ENCODE data around the gene SLC12A3.
"Not testable (repeated sequence)": the region's sequence is repeated elsewhere in the genome, so short reads cannot be mapped to it uniquely, and the experiment has no call there.

SLC12A3 gene

GRCh38 chr16:56868766-56869165 is 3.8 kb downstream of the SLC12A3 start:
- not testable (repeated sequence) for DNase-seq (ENCODE audit: low read depth)

DNA sequence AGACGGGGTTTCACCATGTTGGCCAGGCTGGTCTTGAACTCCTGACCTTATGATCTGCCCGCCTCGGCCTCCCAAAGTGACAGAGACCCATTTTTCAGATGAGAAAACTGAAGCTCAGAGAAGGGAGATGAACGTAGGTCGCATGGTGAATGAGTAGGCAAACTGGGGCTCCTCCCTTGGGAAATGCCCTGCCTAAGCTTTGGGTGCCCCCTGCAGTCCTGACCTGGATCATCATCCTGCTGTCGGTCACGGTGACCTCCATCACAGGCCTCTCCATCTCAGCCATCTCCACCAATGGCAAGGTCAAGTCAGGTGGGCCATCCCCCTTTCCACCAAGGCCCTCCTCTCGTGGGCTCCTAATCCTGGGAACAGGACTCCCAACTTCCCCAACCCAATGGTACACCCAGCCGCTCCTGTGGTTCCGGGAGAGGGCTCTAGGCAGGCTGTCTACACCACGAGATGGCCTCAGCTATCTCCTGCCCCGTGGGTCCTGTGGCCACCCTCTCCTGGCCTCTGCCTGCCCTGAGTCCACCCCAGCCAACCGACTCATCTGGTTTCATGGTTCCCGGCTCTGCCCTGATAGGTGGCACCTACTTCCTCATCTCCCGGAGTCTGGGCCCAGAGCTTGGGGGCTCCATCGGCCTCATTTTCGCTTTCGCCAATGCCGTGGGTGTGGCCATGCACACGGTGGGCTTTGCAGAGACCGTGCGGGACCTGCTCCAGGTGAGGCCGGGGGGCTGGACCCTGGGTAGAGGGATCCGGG is 4.7 kb downstream of the SLC12A3 start:
- DNase-seq (ENCODE audit: low read depth), result no peak

- DNase-seq (ENCODE audit: low read depth), result no peak
These were observed 5.4 kb downstream of the SLC12A3 start for GRCh38 chr16:56870276-56870888.

DNA sequence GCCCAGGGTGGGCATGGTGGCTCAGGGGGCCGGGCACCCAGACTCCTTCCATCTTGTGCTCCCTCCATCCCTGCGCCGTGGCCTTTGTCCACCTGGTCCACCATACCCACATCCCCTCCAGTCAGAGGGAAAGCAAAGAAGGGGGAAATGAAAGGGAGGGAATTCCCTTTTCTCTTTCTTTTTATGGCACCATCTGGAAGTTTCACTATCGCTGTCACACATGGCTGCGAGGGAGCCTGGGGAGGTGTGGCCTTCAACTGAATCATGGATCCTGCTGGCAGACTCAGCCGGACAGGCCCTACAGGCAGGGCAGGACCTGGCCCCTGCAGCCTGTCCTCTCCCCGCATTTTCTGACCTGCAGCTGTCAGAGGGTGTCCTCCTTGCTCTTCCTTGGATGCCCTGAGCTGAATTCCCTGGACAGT is 6.2 kb downstream of the SLC12A3 start:
- no peak for DNase-seq (ENCODE audit: low read depth)

DNA sequence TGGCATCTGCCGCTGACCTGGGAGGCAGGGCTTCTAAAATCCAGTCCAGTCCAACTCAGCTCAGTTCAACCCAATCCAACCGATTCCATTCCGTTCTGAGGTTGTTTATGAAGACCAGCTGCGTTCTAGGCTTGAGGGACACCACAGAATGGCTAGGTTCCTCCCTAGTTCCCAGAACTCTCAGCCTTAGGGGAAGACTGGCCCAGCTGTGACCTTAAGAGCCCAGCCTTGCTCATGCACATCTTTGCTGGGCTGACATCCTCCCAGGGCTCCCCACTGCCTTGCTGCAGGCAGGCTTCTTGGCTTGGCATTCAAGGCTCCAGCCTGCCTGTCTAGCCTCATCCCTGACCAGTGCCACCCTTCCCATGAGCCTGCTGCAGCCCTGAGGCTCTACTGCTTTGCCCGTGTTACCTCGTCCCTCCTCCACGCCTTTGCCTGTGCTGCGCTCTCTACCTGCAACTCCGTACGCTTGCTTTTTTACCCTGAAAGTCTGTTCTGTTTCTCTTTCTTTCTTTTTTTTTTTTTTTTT is 7.9 kb downstream of the SLC12A3 start:
- no peak for DNase-seq (ENCODE audit: low read depth)

DNA sequence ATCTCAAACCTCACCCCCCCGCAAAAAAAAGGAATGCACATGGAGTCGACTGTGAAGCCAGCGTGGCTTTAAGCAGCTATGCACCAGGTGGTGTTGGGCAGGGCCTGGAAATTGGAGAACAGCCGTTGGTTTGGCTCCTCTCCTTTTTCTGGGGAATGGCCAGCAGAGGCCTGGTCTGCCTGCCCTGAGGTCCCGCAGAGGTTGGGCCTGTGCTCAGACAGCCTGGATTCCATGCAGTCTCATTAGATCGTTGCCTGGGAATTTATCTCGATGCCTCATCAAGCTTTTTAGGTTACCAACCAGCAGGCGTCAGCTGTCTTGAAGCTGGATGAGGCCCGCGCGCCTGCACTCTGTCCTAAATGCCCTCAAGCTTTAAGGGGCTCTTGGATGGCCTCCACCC is 9.8 kb downstream of the SLC12A3 start:
- no peak for DNase-seq (ENCODE audit: low read depth)

GRCh38 chr16:56876048-56876447 is 11.0 kb downstream of the SLC12A3 start:
- no peak for DNase-seq (ENCODE audit: low read depth)

- no peak for DNase-seq (ENCODE audit: low read depth)
These were observed 12.6 kb downstream of the SLC12A3 start for GRCh38 chr16:56877486-56878182.

DNA sequence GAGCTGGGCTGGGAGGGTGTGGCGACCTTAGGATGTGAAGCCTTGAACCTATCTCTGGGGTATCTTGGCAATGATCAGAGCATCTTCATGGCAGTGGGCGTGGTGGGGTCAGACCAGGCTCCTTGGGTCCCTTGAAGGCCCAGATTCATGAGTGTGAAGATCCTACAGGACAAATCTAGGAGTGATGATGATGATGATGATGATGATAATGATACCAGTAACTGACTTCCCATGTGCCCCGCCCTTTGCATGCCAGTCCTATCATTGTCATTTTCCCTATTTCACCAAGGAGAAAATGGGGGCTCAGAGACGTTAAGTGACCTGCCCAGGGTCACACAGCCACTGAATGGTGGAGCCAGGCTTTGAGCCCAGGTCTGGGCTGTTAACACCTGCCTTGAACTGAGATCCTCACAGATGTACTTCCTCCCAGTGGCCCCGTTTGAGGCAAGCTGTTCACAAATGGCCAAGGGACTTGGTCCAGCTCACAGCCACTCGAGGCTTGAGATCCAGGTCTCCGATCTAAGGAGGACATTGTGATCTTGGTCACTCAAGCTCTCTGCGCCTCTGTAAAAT is 13.4 kb downstream of the SLC12A3 start:
- no peak for DNase-seq (ENCODE audit: low read depth)

DNA sequence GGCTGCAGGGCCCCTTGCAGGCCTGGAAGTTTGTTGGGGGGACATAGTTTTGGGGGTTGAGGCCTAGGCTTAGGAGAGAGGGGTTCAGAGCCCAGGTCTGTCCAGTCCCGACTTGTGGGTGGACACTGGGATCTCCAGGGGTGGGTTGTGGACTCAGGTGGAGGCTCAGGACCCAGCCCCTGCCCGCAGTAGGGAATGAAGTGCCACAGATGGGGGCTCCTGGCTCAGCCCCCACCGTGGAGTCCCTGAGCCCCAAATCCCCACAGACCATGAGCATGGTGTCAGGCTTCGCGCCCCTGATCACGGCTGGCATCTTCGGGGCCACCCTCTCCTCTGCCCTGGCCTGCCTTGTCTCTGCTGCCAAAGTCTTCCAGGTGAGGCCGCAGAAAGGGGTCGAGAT is 14.3 kb downstream of the SLC12A3 start:
- no peak for DNase-seq (ENCODE audit: low read depth)

DNA sequence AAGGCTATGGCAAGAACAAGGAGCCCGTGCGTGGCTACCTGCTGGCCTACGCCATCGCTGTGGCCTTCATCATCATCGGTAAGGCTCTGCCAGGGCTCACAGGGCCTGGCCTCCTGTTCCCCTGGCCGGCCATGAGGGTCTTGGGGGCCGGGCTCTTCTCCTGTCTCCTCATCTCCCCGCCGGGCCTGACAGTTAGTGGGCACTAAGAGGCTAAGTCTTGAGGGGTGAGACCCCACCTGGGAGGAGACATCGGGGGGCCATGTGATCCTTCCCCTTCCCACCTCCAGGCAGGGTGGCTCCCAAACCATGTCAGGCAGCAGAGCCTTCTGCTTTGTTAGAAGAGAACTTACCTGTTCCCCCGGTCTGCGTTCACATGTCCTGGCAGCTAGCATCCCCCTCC is 15.2 kb downstream of the SLC12A3 start:
- no peak for DNase-seq (ENCODE audit: low read depth)

- DNase-seq (ENCODE audit: low read depth), result no peak
These were observed 15.7 kb downstream of the SLC12A3 start for GRCh38 chr16:56880685-56881084.

GRCh38 chr16:56882077-56882800 is 17.2 kb downstream of the SLC12A3 start:
- DNase-seq (ENCODE audit: low read depth), result no peak

DNA sequence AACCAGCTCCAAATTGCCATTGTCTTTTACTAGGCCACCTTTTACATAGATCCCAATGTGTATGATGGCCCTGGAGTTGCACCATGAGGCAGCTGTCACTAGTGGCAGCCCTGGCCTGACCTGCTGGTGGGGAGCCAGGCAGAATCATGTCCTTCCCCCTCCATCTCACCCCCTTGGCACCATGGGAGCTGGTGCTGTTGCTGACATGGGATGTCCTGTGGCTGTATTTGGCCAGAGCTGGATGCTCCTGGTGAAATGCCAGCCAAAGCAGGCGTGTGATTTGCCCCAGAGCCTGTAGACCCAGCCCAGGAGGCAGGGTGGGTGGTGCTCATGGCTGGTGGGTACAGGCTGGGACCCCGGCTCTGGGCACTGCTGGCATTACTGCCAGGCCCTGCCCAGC is 18.6 kb downstream of the SLC12A3 start:
- DNase-seq (ENCODE audit: low read depth), result no peak

GRCh38 chr16:56884026-56884582 is 19.1 kb downstream of the SLC12A3 start:
- DNase-seq (ENCODE audit: low read depth), result no peak

- not testable (repeated sequence) for DNase-seq (ENCODE audit: low read depth)
These were observed 19.9 kb downstream of the SLC12A3 start for GRCh38 chr16:56884929-56885328.

GRCh38 chr16:56885446-56886162 is 20.6 kb downstream of the SLC12A3 start:
- no peak for DNase-seq (ENCODE audit: low read depth)

- no peak for DNase-seq (ENCODE audit: low read depth)
These were observed 21.3 kb downstream of the SLC12A3 start for GRCh38 chr16:56886296-56886695.

- DNase-seq (ENCODE audit: low read depth), result no peak
These were observed 21.8 kb downstream of the SLC12A3 start for GRCh38 chr16:56886826-56887225.

GRCh38 chr16:56888806-56889205 is 23.8 kb downstream of the SLC12A3 start:
- no peak for DNase-seq (ENCODE audit: low read depth)

GRCh38 chr16:56889206-56889605 is 24.2 kb downstream of the SLC12A3 start:
- no peak for DNase-seq (ENCODE audit: low read depth)
